ENCODE measurements around the gene TNK1. TPM values are rescaled to one million over a fixed set of nuclear protein-coding genes. Genes with fewer than 3 reads are reported as not detected.

TNK1 gene
- total RNA-seq, 1 donor from 2014 or later, result 13.3 TPM

DNA sequence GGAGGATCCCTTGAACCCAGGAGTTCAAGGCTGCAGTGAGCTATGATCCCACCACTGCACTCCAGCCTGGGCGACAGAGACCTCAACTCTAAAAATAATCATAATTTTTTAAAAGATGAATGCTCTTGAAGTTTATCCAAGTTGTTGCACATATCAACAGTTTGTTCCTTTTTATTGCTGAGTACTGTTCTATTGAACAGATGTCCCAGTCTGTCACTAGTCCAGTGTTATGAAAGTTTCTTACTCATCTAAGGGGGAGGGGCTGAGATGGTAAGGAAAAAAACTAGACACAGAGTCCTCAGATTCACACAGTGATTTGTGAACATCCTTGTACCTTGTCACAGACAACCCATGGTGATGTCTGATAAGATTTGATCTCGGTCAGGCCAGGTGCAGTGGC is 40.7 kb upstream of the TNK1 start:
- Histone ChIP-seq H3K4me3 (ENCODE audit: low read depth, low read length) (no peak overlapping the region), H3K36me3 (ENCODE audit: control insufficient read depth, insufficient read depth, low read length) (no peaks in the 10 kb centered on the region), H3K27me3 (ENCODE audit: control insufficient read depth, insufficient read depth, low read length) (peaks cover 13% of the 10 kb centered on the region)
- no peak for DNase-seq (ENCODE audit: low read depth)
- TF ChIP-seq, protein P1, sequence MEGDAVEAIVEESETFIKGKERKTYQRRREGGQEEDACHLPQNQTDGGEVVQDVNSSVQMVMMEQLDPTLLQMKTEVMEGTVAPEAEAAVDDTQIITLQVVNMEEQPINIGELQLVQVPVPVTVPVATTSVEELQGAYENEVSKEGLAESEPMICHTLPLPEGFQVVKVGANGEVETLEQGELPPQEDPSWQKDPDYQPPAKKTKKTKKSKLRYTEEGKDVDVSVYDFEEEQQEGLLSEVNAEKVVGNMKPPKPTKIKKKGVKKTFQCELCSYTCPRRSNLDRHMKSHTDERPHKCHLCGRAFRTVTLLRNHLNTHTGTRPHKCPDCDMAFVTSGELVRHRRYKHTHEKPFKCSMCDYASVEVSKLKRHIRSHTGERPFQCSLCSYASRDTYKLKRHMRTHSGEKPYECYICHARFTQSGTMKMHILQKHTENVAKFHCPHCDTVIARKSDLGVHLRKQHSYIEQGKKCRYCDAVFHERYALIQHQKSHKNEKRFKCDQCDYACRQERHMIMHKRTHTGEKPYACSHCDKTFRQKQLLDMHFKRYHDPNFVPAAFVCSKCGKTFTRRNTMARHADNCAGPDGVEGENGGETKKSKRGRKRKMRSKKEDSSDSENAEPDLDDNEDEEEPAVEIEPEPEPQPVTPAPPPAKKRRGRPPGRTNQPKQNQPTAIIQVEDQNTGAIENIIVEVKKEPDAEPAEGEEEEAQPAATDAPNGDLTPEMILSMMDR (IDR thresholded peaks at IDR 0.05; ENCODE audit: insufficient read depth, low read length, poor library complexity, severe bottlenecking), result no peak

DNA sequence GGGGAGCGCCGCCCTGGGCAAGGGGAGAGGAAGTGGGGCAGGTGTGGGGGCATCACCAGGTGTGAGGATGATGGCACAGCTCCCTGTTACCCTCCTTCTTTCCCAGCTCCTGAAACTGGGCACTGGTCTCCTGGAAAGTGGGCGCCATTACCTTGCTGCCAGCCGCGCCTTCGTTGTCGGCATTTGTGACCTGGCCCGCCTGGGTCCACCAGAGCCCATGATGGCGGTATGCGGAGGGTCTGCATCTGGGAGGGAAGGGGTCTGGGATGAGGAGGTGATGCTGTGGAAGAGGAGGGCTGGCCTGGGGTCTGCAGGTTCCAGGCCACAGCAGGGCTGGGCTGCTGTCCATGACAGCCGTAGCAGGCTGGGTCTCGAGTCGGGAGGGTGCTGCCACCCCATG is 39.0 kb upstream of the TNK1 start:
- Histone ChIP-seq H3K4me3 (ENCODE audit: low read depth, low read length) (no peak overlapping the region), H3K27me3 (ENCODE audit: control insufficient read depth, insufficient read depth, low read length) (peaks cover 13% of the 10 kb centered on the region), H3K36me3 (ENCODE audit: control insufficient read depth, insufficient read depth, low read length) (no peaks in the 10 kb centered on the region)
- no peak for DNase-seq (ENCODE audit: low read depth)
- TF ChIP-seq, protein P1 (IDR thresholded peaks at IDR 0.05; ENCODE audit: insufficient read depth, low read length, poor library complexity, severe bottlenecking), result no peak

DNA sequence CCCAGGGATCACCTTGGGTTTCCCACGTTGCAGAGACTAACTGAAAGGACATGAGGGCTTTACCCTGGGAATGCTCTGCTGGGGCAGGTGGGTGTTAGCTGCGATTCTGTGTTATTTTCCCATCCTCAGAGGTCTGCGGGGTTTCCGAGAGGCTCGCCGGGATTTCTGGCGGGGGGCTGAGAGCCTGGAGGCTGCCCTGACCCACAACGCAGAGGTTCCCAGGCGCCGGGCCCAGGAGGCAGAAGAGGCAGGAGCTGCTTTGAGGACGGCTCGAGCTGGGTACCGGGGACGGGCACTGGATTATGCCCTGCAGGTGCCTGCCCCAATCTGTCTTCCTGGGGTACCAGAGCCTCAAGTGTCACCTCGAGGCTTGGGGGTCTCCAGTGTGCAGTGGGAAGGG is 37.6 kb upstream of the TNK1 start:
- TF ChIP-seq, protein P1 (IDR thresholded peaks at IDR 0.05; ENCODE audit: insufficient read depth, low read length, poor library complexity, severe bottlenecking), result no peak
- Histone ChIP-seq H3K36me3 (ENCODE audit: control insufficient read depth, insufficient read depth, low read length) (no peaks in the 10 kb centered on the region), H3K27me3 (ENCODE audit: control insufficient read depth, insufficient read depth, low read length) (peaks cover 13% of the 10 kb centered on the region), H3K4me3 (ENCODE audit: low read depth, low read length) (no peak overlapping the region)
- no peak for DNase-seq (ENCODE audit: low read depth)

DNA sequence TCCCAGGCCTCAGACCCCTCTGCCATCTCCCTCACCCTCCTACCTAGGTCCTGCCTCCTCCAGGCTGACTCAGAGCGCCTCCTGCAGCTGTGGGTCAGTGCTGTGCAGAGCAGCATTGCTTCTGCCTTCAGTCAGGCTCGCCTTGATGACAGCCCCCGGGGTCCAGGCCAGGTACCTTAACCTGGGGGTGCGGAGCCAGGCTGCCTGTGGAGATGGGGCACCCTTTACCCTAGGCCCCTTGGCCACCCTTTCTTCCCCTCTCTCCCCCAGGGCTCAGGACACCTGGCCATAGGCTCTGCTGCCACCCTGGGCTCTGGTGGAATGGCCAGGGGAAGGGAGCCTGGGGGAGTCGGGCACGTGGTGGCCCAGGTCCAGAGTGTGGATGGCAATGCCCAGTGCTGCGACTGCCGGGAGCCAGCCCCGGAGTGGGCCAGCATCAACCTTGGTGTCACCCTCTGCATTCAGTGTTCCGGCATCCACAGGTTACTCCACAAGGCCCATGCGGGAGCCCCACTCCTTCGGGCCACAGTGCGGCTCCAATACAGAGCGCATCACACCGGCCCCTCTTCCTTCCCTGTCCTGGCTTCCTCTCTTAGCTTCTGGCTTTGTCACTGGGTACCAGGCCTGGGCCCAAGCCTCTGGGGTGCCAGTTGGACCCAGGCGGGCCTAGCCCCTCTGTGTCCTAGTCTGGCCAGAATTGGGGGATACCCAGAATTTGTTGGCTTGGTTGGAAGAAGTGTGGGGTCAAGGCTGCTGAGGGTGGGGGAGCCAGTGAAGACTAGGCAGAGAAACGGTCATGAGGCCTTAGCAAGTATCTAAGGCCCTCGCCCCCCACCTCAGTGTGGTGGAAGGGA is 33.9 kb upstream of the TNK1 start:
- TF ChIP-seq, protein P1 (IDR thresholded peaks at IDR 0.05; ENCODE audit: insufficient read depth, low read length, poor library complexity, severe bottlenecking), result no peak
- H3K4me3 ChIP-seq (ENCODE audit: low read depth, low read length), result no peak overlapping the region
- peaks cover 9% of the 10 kb centered on the region for H3K27me3 ChIP-seq (ENCODE audit: control insufficient read depth, insufficient read depth, low read length)
- DNase-seq (ENCODE audit: low read depth), result no peak
- H3K36me3 ChIP-seq (ENCODE audit: control insufficient read depth, insufficient read depth, low read length), result no peaks in the 10 kb centered on the region

DNA sequence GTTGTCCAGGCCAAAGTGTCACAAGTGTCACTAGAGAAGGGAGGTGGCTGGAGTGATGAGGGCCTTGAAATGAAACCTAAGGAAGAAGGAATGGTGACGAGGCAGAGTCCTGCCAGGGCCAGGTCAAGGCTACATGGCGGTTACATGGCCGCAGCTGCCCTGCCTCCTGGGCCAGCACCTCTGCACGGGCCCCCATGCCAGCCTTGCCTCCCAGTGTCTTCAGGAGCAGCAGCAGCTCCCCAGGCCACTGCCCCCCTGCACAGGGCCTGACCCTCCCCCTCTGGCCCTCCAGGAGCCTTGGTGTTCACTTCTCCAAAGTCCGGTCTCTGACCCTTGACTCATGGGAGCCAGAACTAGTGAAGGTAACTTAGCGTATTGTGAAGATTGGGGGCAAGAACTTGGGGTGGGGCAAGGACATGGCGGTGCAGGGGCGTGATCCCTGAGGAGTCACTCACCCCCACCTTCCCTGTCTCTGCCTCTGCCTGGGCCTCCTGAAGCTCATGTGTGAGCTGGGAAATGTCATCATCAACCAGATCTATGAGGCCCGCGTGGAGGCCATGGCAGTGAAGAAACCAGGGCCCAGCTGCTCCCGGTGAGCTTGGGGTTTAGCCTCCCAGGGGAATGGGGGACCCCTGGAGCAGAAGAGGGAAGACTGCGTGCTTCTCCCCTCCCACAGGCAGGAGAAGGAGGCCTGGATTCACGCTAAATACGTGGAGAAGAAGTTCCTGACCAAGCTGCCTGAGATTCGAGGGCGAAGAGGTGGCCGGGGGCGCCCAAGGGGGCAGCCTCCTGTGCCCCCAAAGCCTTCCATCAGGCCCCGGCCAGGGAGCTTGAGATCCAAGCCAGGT is 33.0 kb upstream of the TNK1 start:
- TF ChIP-seq, protein P1 (IDR thresholded peaks at IDR 0.05; ENCODE audit: insufficient read depth, low read length, poor library complexity, severe bottlenecking), result no peak
- DNase-seq (ENCODE audit: low read depth), result no peak
- Histone ChIP-seq H3K36me3 (ENCODE audit: control insufficient read depth, insufficient read depth, low read length) (no peaks in the 10 kb centered on the region), H3K4me3 (ENCODE audit: low read depth, low read length) (no peak overlapping the region), H3K27me3 (ENCODE audit: control insufficient read depth, insufficient read depth, low read length) (peaks cover 9% of the 10 kb centered on the region)
